ENCODE measurements around the gene HPDL.

DNA sequence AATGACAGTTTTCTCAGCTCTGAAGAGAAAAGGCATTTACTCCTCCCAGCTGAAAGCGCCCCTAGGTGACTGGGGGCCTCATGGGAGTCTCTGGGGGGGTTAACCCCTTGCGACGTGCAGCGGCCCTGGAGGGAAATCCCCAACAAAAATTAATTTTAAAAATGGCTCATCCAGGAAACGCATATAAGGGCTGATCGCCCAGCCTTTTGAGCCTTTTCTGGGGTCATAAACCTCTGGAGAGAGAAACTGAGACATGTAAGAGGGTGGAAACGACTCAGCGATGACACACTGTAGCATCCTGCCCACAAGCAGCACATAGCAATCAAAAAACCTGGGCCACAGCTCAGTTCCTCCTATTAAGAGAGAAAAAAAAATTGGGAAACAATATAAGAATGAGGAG lies 20.4 kb upstream of the HPDL start:
- TF ChIP-seq POLR2AphosphoS5 (IDR thresholded peaks at IDR 0.05; ENCODE audit: low read depth, low read length) (no peak), POLR2A (IDR thresholded peaks at IDR 0.05; ENCODE audit: low read depth, low read length) (no peak)
